Keratinocyte (primary cell): Measurements from ENCODE around the gene DIS3. TPM values are rescaled to one million over a fixed set of nuclear protein-coding genes. Genes with fewer than 3 reads are reported as not detected.

ENCODE experiments used
- DNase-seq: peaks from one replicate; pipeline ENCODE4 v3.0.0-alpha.2; 2011; ENCODE audit warnings: low read depth, missing footprints, low spot score
- FAIRE-seq: peaks from 2 replicates; lab custom pipeline; 2011; peaks lifted over from hg19 to GRCh38; lab: Jason Lieb, UNC
- H2AFZ ChIP-seq: 2 replicates; pipeline ENCODE4 v1.6.0; 2012; ENCODE audit warnings: low read length, control low read depth, inconsistent platforms; ENCODE audit not compliant: control insufficient read depth
- H3K27ac ChIP-seq: 2 replicates; pipeline ENCODE4 v1.5.1; 2011; ENCODE audit warnings: low read length; ENCODE audit not compliant: control insufficient read depth, insufficient read depth
- H3K27me3 ChIP-seq: 3 replicates; pipeline ENCODE4 v1.6.0; 2011; ENCODE audit warnings: low read length; ENCODE audit not compliant: control insufficient read depth, insufficient read depth; ENCODE audit errors: extremely low read depth
- H3K36me3 ChIP-seq, 2 experiments: 2 replicates in 1 of 2; 3 replicates in 1 of 2; pipeline ENCODE4 v1.5.1; 2011; ENCODE audit warnings: low read length in 2 of 2, mild to moderate bottlenecking in 1 of 2; ENCODE audit not compliant: control insufficient read depth in 2 of 2, insufficient read depth in 2 of 2; ENCODE audit errors: extremely low read depth in 1 of 2
- H3K4me1 ChIP-seq: 3 replicates; pipeline ENCODE4 v1.5.1; 2011; ENCODE audit warnings: low read length; ENCODE audit not compliant: control insufficient read depth, insufficient read depth; ENCODE audit errors: extremely low read depth
- H3K4me2 ChIP-seq: 3 replicates; pipeline ENCODE4 v1.6.0; 2011; ENCODE audit warnings: low read depth, low read length; ENCODE audit not compliant: control insufficient read depth, insufficient read depth; ENCODE audit errors: extremely low read depth
- H3K4me3 ChIP-seq, 3 experiments: fragments of 200-600 bp in 1 of 3; sonication (generic) in 1 of 3; 2 replicates in 2 of 3; 3 replicates in 1 of 3; pipeline ENCODE4 v1.5.1; 2011 to 2016; ENCODE audit warnings: low read length in 3 of 3, mild to moderate bottlenecking in 3 of 3, control low read depth in 2 of 3, inconsistent platforms in 1 of 3, low read depth in 1 of 3, mixed read lengths in 1 of 3, mixed run types in 1 of 3, moderate library complexity in 1 of 3; ENCODE audit not compliant: control insufficient read depth in 2 of 3, insufficient read depth in 2 of 3; ENCODE audit errors: extremely low read depth in 1 of 3
- H3K79me2 ChIP-seq: 2 replicates; pipeline ENCODE4 v1.6.0; 2012; ENCODE audit warnings: low read length; ENCODE audit not compliant: control insufficient read depth, insufficient read depth
- H3K9ac ChIP-seq: 3 replicates; pipeline ENCODE4 v1.6.0; 2011; ENCODE audit warnings: low read length; ENCODE audit not compliant: control insufficient read depth, insufficient read depth; ENCODE audit errors: extremely low read depth
- H3K9me1 ChIP-seq: 3 replicates; pipeline ENCODE4 v1.6.0; 2011; ENCODE audit warnings: low read length; ENCODE audit not compliant: control insufficient read depth, insufficient read depth; ENCODE audit errors: extremely low read depth
- H3K9me3 ChIP-seq: 2 replicates; pipeline ENCODE4 v1.5.1; 2012; ENCODE audit warnings: low read depth, low read length; ENCODE audit not compliant: control insufficient read depth
- H4K20me1 ChIP-seq: 3 replicates; pipeline ENCODE4 v1.6.0; 2011; ENCODE audit warnings: low read length; ENCODE audit not compliant: control insufficient read depth, insufficient read depth; ENCODE audit errors: extremely low read depth
- CTCF ChIP-seq, 3 experiments: IDR thresholded peaks in 1 of 3; conservative IDR thresholded peaks in 1 of 3; optimal IDR thresholded peaks in 1 of 3; 2 replicates in 2 of 3; 3 replicates in 1 of 3; pipeline versions ENCODE3 to v1.5.1; 2011; ENCODE audit warnings: low read length in 3 of 3, mild to moderate bottlenecking in 3 of 3, moderate library complexity in 2 of 3, control low read depth in 1 of 3, inconsistent platforms in 1 of 3; ENCODE audit not compliant: insufficient read depth in 2 of 3; ENCODE audit errors: extremely low read depth in 1 of 3
- EZH2 ChIP-seq: IDR thresholded peaks from one replicate; pipeline ENCODE4 v1.6.1; 2012; ENCODE audit warnings: inconsistent platforms, mild to moderate bottlenecking, low read length, moderate library complexity
- dilution Hi-C: fragments of 300-500 bp; cut with MboI; formaldehyde crosslinking; loops from one replicate; pipeline ENCODE4 v1.7.0; 2020; ENCODE audit warnings: low sequenced_read_pairs; ENCODE audit not compliant: extremely low pct_ligation_motif_present
- polyA plus RNA-seq, 5 experiments: library from polyadenylated mRNA; depleted of rRNA in 3 of 5; stranded (reverse) in 3 of 5; stranded (forward) in 1 of 5; unstranded in 1 of 5; fragments of >200 nt; gene quantifications; 1 replicate in 1 of 5; 2 replicates in 3 of 5; 3 replicates in 1 of 5; pipeline versions ENCODE4 v1.2.1 to v1.2.3, GENCODE V29; 2011 to 2012; ENCODE audit warnings: missing spikeins in 2 of 5, low read depth in 1 of 5, low replicate concordance in 1 of 5

Gene DIS3
- polyA plus RNA-seq, 1 donor (not counting 4 experiments of a cell fraction or from before 2014, with no cell fraction given) = 44.7 TPM

DNA sequence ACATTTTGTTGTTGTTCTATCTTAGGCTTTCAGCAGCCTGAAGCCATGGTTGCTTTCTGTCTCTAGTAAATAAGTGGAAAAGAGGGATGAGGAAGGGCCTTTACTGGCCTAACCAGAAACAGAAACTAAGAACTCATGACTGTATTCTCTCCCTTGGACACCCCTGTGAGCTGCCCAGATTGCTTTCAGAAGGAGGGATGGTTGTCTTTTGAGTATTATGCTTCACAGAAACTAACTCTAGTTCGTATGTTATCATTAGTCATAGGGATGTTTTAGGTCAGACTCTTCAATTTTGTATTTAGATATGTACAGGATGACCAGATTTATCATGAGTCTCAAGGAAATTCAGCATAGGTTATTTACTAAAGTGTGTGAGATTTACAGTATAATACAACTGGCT lies 36.4 kb downstream of the DIS3 start:
- Histone ChIP-seq H3K4me3 (no peak overlapping the region), H3K4me2 (no peak overlapping the region), H3K9me3 (no peaks in the 10 kb centered on the region), H3K36me3 (peaks cover 0 to 26% of the 10 kb centered on the region in 2 experiments), H3K79me2 (peaks cover 4% of the 10 kb centered on the region), H4K20me1 (no peaks in the 10 kb centered on the region), H3K4me1 (no peaks in the 10 kb centered on the region), H3K9ac (no peak overlapping the region), H3K27me3 (no peaks in the 10 kb centered on the region), H3K27ac (no peak overlapping the region), H2AFZ (no peak overlapping the region), H3K9me1 (no peaks in the 10 kb centered on the region)
- dilution Hi-C loops = no loop called here
- no peak for TF ChIP-seq EZH2
- DNase-seq (no peak), FAIRE-seq (peak; percentile 29)

DNA sequence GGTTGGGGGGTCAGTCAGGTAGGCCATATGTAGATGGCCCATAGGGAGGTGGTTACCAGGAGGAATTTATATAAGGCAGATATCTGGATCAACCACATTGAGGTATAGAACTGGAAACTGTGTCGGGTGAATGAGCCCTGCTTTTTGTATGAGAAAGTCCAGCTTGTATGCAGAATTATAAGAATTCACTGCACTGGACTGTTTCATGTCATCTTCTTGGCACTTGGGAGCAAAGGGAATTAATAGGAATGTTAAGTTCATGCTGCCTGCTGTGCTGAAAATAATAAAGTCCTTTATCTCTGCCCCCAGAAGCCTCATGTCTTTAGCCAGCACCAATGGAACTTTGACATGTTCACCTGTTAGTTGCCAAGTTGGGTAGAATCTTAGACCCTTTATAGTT lies 41.7 kb downstream of the DIS3 start:
- DNase-seq (no peak), FAIRE-seq (no peak)
- Histone ChIP-seq H3K4me2 (no peak overlapping the region), H2AFZ (no peak overlapping the region), H3K9me1 (no peaks in the 10 kb centered on the region), H3K79me2 (peaks cover 5% of the 10 kb centered on the region), H3K27ac (no peak overlapping the region), H3K9me3 (no peaks in the 10 kb centered on the region), H3K36me3 (peaks cover 4 to 14% of the 10 kb centered on the region in 2 experiments), H3K27me3 (no peaks in the 10 kb centered on the region), H3K4me1 (no peaks in the 10 kb centered on the region), H4K20me1 (no peaks in the 10 kb centered on the region), H3K4me3 (no peak overlapping the region), H3K9ac (no peak overlapping the region)
- dilution Hi-C loops = no loop called here
- TF ChIP-seq CTCF (optimal IDR thresholded peaks at IDR 0.05 in 1 of 3, IDR thresholded peaks at IDR 0.05 in 1 of 3, conservative IDR thresholded peaks at IDR 0.05 in 1 of 3; ENCODE audit: extremely low read depth in 1 of 3, insufficient read depth in 2 of 3, low read length in 3 of 3) (no peak), EZH2 (no peak)

DNA sequence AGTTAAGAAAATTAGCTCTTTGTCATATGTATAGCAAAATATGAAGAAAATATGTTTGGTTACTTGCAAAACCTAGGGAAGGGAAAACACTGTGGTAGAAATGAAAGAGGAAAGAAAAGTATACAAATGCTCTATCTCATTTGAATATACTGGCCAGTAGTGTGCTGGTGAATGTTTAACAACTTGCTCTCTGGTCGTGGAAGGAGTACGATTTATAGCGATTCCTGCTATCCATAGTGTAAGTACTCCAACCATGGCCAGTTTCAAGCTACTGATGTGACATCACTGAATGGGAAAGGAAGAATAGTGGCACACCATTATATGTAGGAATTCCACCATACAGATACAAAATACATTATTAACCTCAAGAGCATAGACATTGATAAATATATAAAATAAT lies 44.7 kb downstream of the DIS3 start:
- H3K4me1 ChIP-seq = no peaks in the 10 kb centered on the region
- no peak overlapping the region for H2AFZ ChIP-seq
- no peaks in the 10 kb centered on the region for H3K27me3 ChIP-seq
- no peaks in the 10 kb centered on the region for H4K20me1 ChIP-seq
- dilution Hi-C loops = no loop called here
- no peak for FAIRE-seq
- no peak overlapping the region for H3K9ac ChIP-seq
- no peaks in the 10 kb centered on the region for H3K9me1 ChIP-seq
- TF ChIP-seq CTCF (optimal IDR thresholded peaks at IDR 0.05 in 1 of 3, IDR thresholded peaks at IDR 0.05 in 1 of 3, conservative IDR thresholded peaks at IDR 0.05 in 1 of 3; ENCODE audit: extremely low read depth in 1 of 3, insufficient read depth in 2 of 3, low read length in 3 of 3) = no peak
- no peak for TF ChIP-seq EZH2
- no peak overlapping the region for H3K4me2 ChIP-seq
- no peaks in the 10 kb centered on the region for H3K9me3 ChIP-seq
- H3K27ac ChIP-seq = no peak overlapping the region
- peaks cover 4 to 19% of the 10 kb centered on the region in 2 experiments for H3K36me3 ChIP-seq
- H3K4me3 ChIP-seq = no peak overlapping the region
- H3K79me2 ChIP-seq = peaks cover 14% of the 10 kb centered on the region
- no peak for DNase-seq
